HG03175 (cell line): Measurements from ENCODE around the gene CUL9.
A peak's percentile ranks its signal among the peaks of the same experiment; 100 is the strongest.

Experiments used
- ATAC-seq: cut with Tn5 transposase; IDR thresholded peaks from one replicate; pipeline ENCODE4 v1.9.1; 2021; ENCODE audit warnings: mild to moderate bottlenecking, moderate library complexity; ENCODE audit not compliant: unreplicated experiment

CUL9 gene

GRCh38 chr6:43254138-43254817 is 72.3 kb downstream of the CUL9 start:
- no peak for ATAC-seq

GRCh38 chr6:43254846-43255245 is 72.8 kb downstream of the CUL9 start:
- no peak for ATAC-seq

- ATAC-seq = no peak
Observed at GRCh38 chr6:43255408-43256054, 73.5 kb downstream of the CUL9 start.

GRCh38 chr6:43256670-43257366 is 74.8 kb downstream of the CUL9 start:
- ATAC-seq = no peak

- no peak for ATAC-seq
Observed at GRCh38 chr6:43257367-43258145, 75.6 kb downstream of the CUL9 start.

GRCh38 chr6:43258180-43258579 is 76.2 kb downstream of the CUL9 start:
- no peak for ATAC-seq

GRCh38 chr6:43258807-43259686 is 77.1 kb downstream of the CUL9 start:
- ATAC-seq = no peak

GRCh38 chr6:43260791-43261190 is 78.8 kb downstream of the CUL9 start:
- no peak for ATAC-seq

- no peak for ATAC-seq
Observed at GRCh38 chr6:43261198-43261597, 79.2 kb downstream of the CUL9 start.

GRCh38 chr6:43262000-43262779 is 80.2 kb downstream of the CUL9 start:
- ATAC-seq = no peak

- ATAC-seq = no peak
Observed at GRCh38 chr6:43262780-43263313, 80.9 kb downstream of the CUL9 start.

- peak; percentile 51 for ATAC-seq
Observed at GRCh38 chr6:43263314-43264178, 81.5 kb downstream of the CUL9 start.

GRCh38 chr6:43264599-43265145 is 82.7 kb downstream of the CUL9 start:
- ATAC-seq = no peak

GRCh38 chr6:43265564-43265963 is 83.6 kb downstream of the CUL9 start:
- ATAC-seq = no peak

- no peak for ATAC-seq
Observed at GRCh38 chr6:43267619-43268354, 85.8 kb downstream of the CUL9 start.

- ATAC-seq = no peak
Observed at GRCh38 chr6:43268355-43268700, 86.3 kb downstream of the CUL9 start.

GRCh38 chr6:43268782-43269272 is 86.8 kb downstream of the CUL9 start:
- no peak for ATAC-seq
